Measurements from ENCODE around the gene ALPP.

ALPP gene

GRCh38 chr2:232431705-232432590, 53.4 kb downstream of the ALPP start:
- DNase-seq = no peak
